BLaER1 treated with 17β-estradiol and CSF1 and Interleukin-3, amounts not matched to agents 10 nM and 100 nM (cell line): ENCODE measurements around the gene TPBGL.

ENCODE experiments used
- H3K27ac ChIP-seq, 11 experiments: shearing (Covaris generic); formaldehyde crosslinking; 2 replicates each; pipeline ENCODE4 v1.8.1; 2022
- H3K27me3 ChIP-seq, 11 experiments: shearing (Covaris generic); formaldehyde crosslinking; 2 replicates each; pipeline ENCODE4 v1.8.1; 2022
- H3K36me3 ChIP-seq, 11 experiments: shearing (Covaris generic); formaldehyde crosslinking; 2 replicates each; pipeline ENCODE4 v1.8.1; 2022
- H3K4me1 ChIP-seq, 10 experiments: shearing (Covaris generic); formaldehyde crosslinking; 2 replicates each; pipeline ENCODE4 v1.8.1; 2022
- H3K4me2 ChIP-seq, 11 experiments: shearing (Covaris generic); formaldehyde crosslinking; 2 replicates each; pipeline ENCODE4 v1.8.1; 2022
- H3K4me3 ChIP-seq, 10 experiments: shearing (Covaris generic); formaldehyde crosslinking; 2 replicates each; pipeline ENCODE4 v1.8.1; 2022
- H3K9ac ChIP-seq, 11 experiments: shearing (Covaris generic); formaldehyde crosslinking; 2 replicates each; pipeline ENCODE4 v1.8.1; 2022
- H3K9me3 ChIP-seq, 11 experiments: shearing (Covaris generic); formaldehyde crosslinking; replicated peaks in 1 of 11; 2 replicates each; pipeline ENCODE4 v1.8.1; 2022
- H4K20me1 ChIP-seq, 11 experiments: shearing (Covaris generic); formaldehyde crosslinking; 2 replicates each; pipeline ENCODE4 v1.8.1; 2022
- Cebpa-rat ChIP-seq, 11 experiments: shearing (Covaris generic); IDR thresholded peaks; 2 replicates each; pipeline ENCODE4 v1.8.1; 2022

TPBGL gene

DNA sequence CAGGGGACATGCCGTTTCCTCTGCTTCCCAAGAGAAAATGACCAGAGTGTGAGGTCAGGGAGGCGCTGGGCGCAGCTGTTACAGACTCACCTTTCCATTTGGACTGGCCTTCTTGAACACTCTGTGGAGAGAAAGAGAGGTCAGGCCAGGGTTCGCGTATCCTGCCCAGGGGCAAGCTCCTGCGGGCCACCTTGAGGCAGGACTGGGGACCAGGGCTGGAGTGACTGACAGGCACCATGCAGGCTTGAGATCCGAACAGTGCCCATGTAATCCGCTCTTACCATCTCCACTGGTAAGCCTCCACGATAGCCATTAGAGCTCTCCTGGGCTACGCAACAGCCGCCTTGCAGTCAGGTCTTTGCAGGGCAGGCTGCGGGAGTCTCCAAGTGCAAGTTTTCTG, 49.3 kb downstream of the TPBGL start:
- H3K9me3 ChIP-seq: no peaks in the 10 kb centered on the region

GRCh38 chr11:75291741-75292140, 51.2 kb downstream of the TPBGL start:
- Histone ChIP-seq H3K27ac (peak overlapping the region in 1 of 11 experiments; percentile 4; a peak in 1 of 22 replicates), H4K20me1 (peaks cover 48 to 100% (median 98%) of the 10 kb centered on the region in 11 experiments), H3K9me3 (no peaks in the 10 kb centered on the region), H3K9ac (peak overlapping the region in 2 of 11 experiments; percentile 7 to 19; a peak in 2 of 22 replicates), H3K4me3 (no peak overlapping the region), H3K4me1 (peaks cover 58 to 72% (median 63%) of the 10 kb centered on the region in 10 experiments), H3K4me2 (peak overlapping the region; percentile 16 to 59 (median 41); a peak in 20 of 22 replicates), H3K36me3 (peaks cover 25 to 98% (median 67%) of the 10 kb centered on the region in 11 experiments), H3K27me3 (no peaks in the 10 kb centered on the region)
- no peak for TF ChIP-seq Cebpa-rat (IDR thresholded peaks at IDR 0.05)

More for the DNA sequence above, 49.3 kb downstream of the TPBGL start:
- peaks cover 62 to 87% (median 76%) of the 10 kb centered on the region in 10 experiments for H3K4me1 ChIP-seq
- H3K27me3 ChIP-seq: no peaks in the 10 kb centered on the region
- H3K36me3 ChIP-seq: peaks cover 27 to 98% (median 68%) of the 10 kb centered on the region in 11 experiments
- peak overlapping the region in 1 of 11 experiments; percentile 12; a peak in 2 of 22 replicates for H3K27ac ChIP-seq
- H4K20me1 ChIP-seq: peaks cover 48 to 100% (median 92%) of the 10 kb centered on the region in 11 experiments
- no peak overlapping the region for H3K4me3 ChIP-seq
- no peak for TF ChIP-seq Cebpa-rat (IDR thresholded peaks at IDR 0.05)
- H3K4me2 ChIP-seq: peak overlapping the region in 10 of 11 experiments; percentile 16 to 59 (median 46); a peak in 16 of 22 replicates
- peak overlapping the region in 7 of 11 experiments; percentile 5 to 34 (median 24); a peak in 5 of 22 replicates for H3K9ac ChIP-seq

DNA sequence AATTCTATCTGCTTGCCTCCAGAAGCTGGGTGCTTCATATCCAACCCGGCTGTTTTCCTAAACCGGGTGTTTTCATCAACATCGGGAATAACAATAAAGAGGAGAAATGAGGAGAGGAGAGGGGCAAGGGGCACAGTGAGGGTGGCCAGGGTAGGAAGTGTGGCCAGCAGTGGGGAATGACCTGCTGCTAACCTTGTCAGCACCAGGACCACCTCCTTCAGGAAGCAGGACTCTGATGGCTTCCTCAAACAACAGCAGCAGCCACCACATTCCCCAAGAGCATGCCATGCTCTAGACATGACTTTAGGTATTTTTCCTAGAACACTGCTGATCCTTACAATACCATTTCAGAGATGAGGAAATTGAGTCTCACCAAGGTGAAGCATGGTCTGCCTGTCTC, 52.4 kb downstream of the TPBGL start:
- Histone ChIP-seq H3K4me1 (peaks cover 48 to 71% (median 52%) of the 10 kb centered on the region in 10 experiments), H3K4me3 (no peak overlapping the region), H3K4me2 (peak overlapping the region; percentile 8 to 59 (median 35); a peak in 19 of 22 replicates), H4K20me1 (peaks cover 48 to 100% (median 97%) of the 10 kb centered on the region in 11 experiments), H3K36me3 (peaks cover 17 to 88% (median 55%) of the 10 kb centered on the region in 11 experiments), H3K27ac (0 out of 22 replicates have a peak overlapping the region, but pooled peaks of 1 of the 11 experiments have one; percentile 5), H3K27me3 (no peaks in the 10 kb centered on the region), H3K9ac (peak overlapping the region in 1 of 11 experiments; percentile 25; a peak in 1 of 22 replicates), H3K9me3 (no peaks in the 10 kb centered on the region)
- TF ChIP-seq Cebpa-rat (IDR thresholded peaks at IDR 0.05): no peak
